Esophagus squamous epithelium (tissue), 4 donors: ENCODE results near the gene TIAM2.

Experiments
- CTCF ChIP-seq, 6 experiments: fragments of 450-650 bp in 4 of 6; fragments of 200-600 bp in 2 of 6; sonication (generic) in 2 of 6; IDR thresholded peaks; one replicate each; pipeline ENCODE4 v1.5.1; 2016 to 2019; ENCODE audit warnings: antibody characterized with exemption in 6 of 6, mild to moderate bottlenecking in 4 of 6, moderate library complexity in 4 of 6
- POLR2A ChIP-seq, 4 donors: fragments of 450-650 bp; IDR thresholded peaks; one replicate each; pipeline ENCODE4 v1.6.1; 2017; ENCODE audit warnings: antibody characterized with exemption in 4 of 4, mild to moderate bottlenecking in 4 of 4, moderate library complexity in 3 of 4

- no peak for TF ChIP-seq POLR2A (IDR thresholded peaks at IDR 0.05)
- no peak for TF ChIP-seq CTCF (IDR thresholded peaks at IDR 0.05)
Observed at GRCh38 chr6:155143578-155144106, 148.5 kb downstream of the TIAM2 start.
